ENCODE data around the gene YTHDF2. TPM values are rescaled to one million over a fixed set of nuclear protein-coding genes. Genes with fewer than 3 reads are reported as not detected.

The YTHDF2 gene
- total and polyA plus RNA-seq, 2 of the 13 experiments (the other 11 are each of a cell fraction or from before 2014, with no cell fraction given) = 48.4 to 59.6 TPM

DNA sequence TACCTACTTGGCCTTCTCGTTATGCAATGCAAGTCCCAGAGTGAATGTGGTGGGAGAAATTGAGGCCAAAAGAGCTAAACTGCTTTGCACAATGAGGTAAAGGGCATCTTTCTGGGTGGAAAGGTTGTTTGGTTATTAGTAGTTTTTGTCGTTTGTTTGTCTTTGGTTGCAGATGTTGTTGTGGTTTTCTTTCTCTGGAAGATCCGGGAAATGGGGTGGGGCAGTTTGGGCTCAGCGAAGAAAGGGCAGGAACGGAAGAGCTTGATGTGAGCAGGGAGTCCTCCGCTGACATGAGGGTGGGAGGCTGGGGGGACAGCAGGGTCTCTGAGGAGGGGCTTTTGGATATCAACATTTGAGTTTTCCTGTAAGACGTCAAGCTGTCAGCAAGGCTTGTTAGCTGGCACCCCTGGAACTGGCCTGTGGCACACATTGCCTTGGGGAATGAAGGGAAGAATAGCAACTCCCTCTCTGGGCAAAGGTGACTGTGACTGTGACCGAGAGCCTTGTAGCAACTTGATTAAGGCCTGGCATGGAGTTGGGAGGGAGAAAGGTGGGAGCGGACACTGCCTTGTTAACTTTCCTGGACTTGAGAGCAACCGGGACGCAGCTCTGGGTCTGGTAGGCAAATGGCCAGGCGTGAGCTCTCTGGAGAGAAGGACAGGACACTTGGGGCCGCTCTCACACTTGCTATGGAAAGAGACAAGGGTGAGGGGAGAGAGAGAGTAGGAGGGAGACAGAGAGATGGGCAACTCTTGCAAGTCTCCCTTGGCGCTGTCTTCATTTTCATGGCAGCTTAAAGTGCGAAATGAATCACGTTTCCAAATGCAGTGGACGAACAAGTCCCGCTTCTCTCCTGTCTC is 59.8 kb downstream of the YTHDF2 start:
- Histone ChIP-seq H3K9ac (ENCODE audit: insufficient read depth, low read depth, low read length) (no peak overlapping the region), H3K4me1 (ENCODE audit: insufficient read depth, low read length) (peaks cover 2% of the 10 kb centered on the region), H3K27me3 (ENCODE audit: control insufficient read depth in 1 of 2, insufficient read depth in 2 of 2, low read length in 2 of 2) (no peaks in the 10 kb centered on the region), H3K36me3 (replicated peaks in 1 of 2; ENCODE audit: control insufficient read depth in 1 of 2, insufficient read depth in 2 of 2, low read length in 2 of 2) (no peaks in the 10 kb centered on the region), H3K9me3 (ENCODE audit: low read length) (no peaks in the 10 kb centered on the region), H4K20me1 (ENCODE audit: insufficient read depth, low read length) (no peaks in the 10 kb centered on the region), H3K79me2 (ENCODE audit: insufficient read depth, low read length) (no peaks in the 10 kb centered on the region), H3K27ac (ENCODE audit: extremely low read length, insufficient read depth, low read length) (no peak overlapping the region), H3K4me2 (ENCODE audit: low read depth, low read length) (peak overlapping the region; percentile 18; the same call in 1 of the 2 replicates), H2AFZ (ENCODE audit: low read length) (no peak overlapping the region), H3K4me3 (replicated peaks in 1 of 3; ENCODE audit: insufficient read depth in 1 of 3, low read depth in 2 of 3, low read length in 3 of 3) (no peak overlapping the region)
- no TSS peak for BruUV-seq (replicated peaks)
- POLR2A ChIA-PET = no interaction called here
- 29% methylated on average over 17 of the region's 18 CpGs for WGBS (ENCODE audit: low lambda C conversion rate)
- peak; percentile 59; the same call in 2 of the 3 replicates for ATAC-seq
- in situ Hi-C loops (cut with HindIII; ENCODE audit: extremely low pct_ligation_motif_present, low pct_unique_long_range_greater_than_20kb) (loop anchor here (25.0 kb wide), 1 partner anchor 241 kb away; no protein-coding TSS in a partner anchor), intact Hi-C loops (cut with micrococcal nuclease; ENCODE audit: unreplicated experiment) (no loop called here)
- CTCF ChIA-PET (ENCODE audit: low intra/inter-chr PET ratio, low total read pairs) = no interaction called here
- peak; percentile 53 for TF ChIP-seq STAG1 (CRISPR knock-in tag; IDR thresholded peaks at IDR 0.05)
- no peak for TF ChIP-seq ZFP1 (CRISPR knock-in tag; IDR thresholded peaks at IDR 0.05)
- TF ChIP-seq CTCF (CRISPR knock-in tag; IDR thresholded peaks at IDR 0.05) = peak; percentile 54
- no peak for TF ChIP-seq SRY (CRISPR knock-in tag; IDR thresholded peaks at IDR 0.05)
- DNase-seq (ENCODE audit: low spot score) = no peak
- FAIRE-seq = no peak

DNA sequence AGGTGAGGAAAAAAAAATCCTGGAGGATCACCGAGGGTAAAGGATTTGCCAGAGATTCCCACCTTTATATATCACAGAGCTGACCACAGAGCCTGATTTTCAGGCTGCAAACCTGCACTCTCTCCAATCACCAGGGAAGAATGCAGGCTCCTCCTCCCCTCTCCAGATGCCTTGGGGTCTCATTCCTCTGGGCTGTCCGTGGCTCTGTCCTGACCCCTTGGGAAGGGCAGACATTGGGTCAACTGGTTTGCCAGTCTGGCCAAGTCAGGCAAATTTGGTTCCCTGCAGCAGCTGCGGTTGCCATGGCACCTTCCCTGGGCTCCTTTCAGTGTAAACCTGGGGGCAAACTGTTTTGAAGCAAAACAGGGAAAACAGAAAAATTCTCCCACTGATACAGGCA is 63.6 kb downstream of the YTHDF2 start:
- Histone ChIP-seq H3K4me1 (ENCODE audit: insufficient read depth, low read length) (peaks cover 10% of the 10 kb centered on the region), H3K79me2 (ENCODE audit: insufficient read depth, low read length) (no peaks in the 10 kb centered on the region), H4K20me1 (ENCODE audit: insufficient read depth, low read length) (no peaks in the 10 kb centered on the region), H3K9me3 (ENCODE audit: low read length) (no peaks in the 10 kb centered on the region), H3K4me3 (replicated peaks in 1 of 3; ENCODE audit: insufficient read depth in 1 of 3, low read depth in 2 of 3, low read length in 3 of 3) (no peak overlapping the region), H3K4me2 (ENCODE audit: low read depth, low read length) (no peak overlapping the region), H2AFZ (ENCODE audit: low read length) (no peak overlapping the region), H3K27me3 (ENCODE audit: control insufficient read depth in 1 of 2, insufficient read depth in 2 of 2, low read length in 2 of 2) (no peaks in the 10 kb centered on the region; a peak in 2 of 5 replicates), H3K27ac (ENCODE audit: extremely low read length, insufficient read depth, low read length) (no peak overlapping the region), H3K9ac (ENCODE audit: insufficient read depth, low read depth, low read length) (no peak overlapping the region), H3K36me3 (replicated peaks in 1 of 2; ENCODE audit: control insufficient read depth in 1 of 2, insufficient read depth in 2 of 2, low read length in 2 of 2) (no peaks in the 10 kb centered on the region)
- DNase-seq (ENCODE audit: low spot score) (no peak), ATAC-seq (no peak), FAIRE-seq (no peak)
- BruUV-seq (replicated peaks) = no TSS peak
- WGBS (ENCODE audit: low lambda C conversion rate) = 27% methylated on average over 3 of the region's 3 CpGs
- TF ChIP-seq, protein P1, sequence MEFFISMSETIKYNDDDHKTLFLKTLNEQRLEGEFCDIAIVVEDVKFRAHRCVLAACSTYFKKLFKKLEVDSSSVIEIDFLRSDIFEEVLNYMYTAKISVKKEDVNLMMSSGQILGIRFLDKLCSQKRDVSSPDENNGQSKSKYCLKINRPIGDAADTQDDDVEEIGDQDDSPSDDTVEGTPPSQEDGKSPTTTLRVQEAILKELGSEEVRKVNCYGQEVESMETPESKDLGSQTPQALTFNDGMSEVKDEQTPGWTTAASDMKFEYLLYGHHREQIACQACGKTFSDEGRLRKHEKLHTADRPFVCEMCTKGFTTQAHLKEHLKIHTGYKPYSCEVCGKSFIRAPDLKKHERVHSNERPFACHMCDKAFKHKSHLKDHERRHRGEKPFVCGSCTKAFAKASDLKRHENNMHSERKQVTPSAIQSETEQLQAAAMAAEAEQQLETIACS (CRISPR knock-in tag; IDR thresholded peaks at IDR 0.05) = no peak
- intact Hi-C loops (cut with micrococcal nuclease; ENCODE audit: unreplicated experiment) (no loop called here), in situ Hi-C loops (cut with HindIII; ENCODE audit: extremely low pct_ligation_motif_present, low pct_unique_long_range_greater_than_20kb) (no loop called here)
- ChIA-PET CTCF (ENCODE audit: low intra/inter-chr PET ratio, low total read pairs) (no interaction called here), POLR2A (no interaction called here)

Data from HepG2 (cell line).